Measurements from ENCODE around the gene C3orf80. TPM values are rescaled to one million over a fixed set of nuclear protein-coding genes. Genes with fewer than 3 reads are reported as not detected.

Gene C3orf80
- total RNA-seq, 1 experiment from 2014 or later, result 0.13 TPM

DNA sequence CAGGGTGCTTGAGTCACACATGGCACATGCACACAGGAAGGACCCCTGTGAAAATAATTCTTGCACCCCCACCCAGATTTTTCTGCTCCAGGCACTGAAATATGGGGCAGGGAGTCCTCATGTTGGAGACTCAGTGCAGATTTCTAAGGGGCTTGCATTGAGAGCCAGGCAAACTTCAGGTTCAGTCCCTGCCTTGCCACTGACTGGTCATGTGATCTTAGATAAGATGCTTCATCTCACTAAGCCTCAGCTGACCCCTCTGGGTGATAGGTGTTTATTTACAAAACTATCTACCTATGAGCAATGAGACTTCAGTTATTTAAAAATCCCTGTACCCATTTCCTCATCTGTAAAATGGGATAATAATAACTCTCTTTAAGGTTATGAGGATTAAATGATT lies 30.1 kb upstream of the C3orf80 start:
- Histone ChIP-seq H2AK5ac (ENCODE audit: insufficient read length, low read length) (no peak overlapping the region), H3K18ac (ENCODE audit: insufficient read length, low read depth, low read length) (no peak overlapping the region), H3K14ac (ENCODE audit: insufficient read depth, low read length) (no peak overlapping the region), H3K27ac (ENCODE audit: insufficient read length, low read depth, low read length) (no peak overlapping the region), H4K8ac (replicated peaks; ENCODE audit: insufficient read length, low read depth, low read length) (no peak overlapping the region), H3K4me2 (ENCODE audit: insufficient read depth, insufficient read length, low read length) (no peak overlapping the region), H3K4me1 (ENCODE audit: insufficient read depth, low read length) (no peaks in the 10 kb centered on the region), H3K27me3 (ENCODE audit: insufficient read depth, low read length) (no peaks in the 10 kb centered on the region), H3K23me2 (ENCODE audit: insufficient read length, low read depth, low read length, poor library complexity, severe bottlenecking) (no peaks in the 10 kb centered on the region), H3K9ac (ENCODE audit: extremely low read depth, insufficient read length, low read length) (no peak overlapping the region), H3K4ac (ENCODE audit: low read depth, low read length) (no peak overlapping the region), H2BK120ac (ENCODE audit: low read depth, low read length, poor library complexity, severe bottlenecking) (no peak overlapping the region), H2BK5ac (ENCODE audit: insufficient read length, low read length) (no peak overlapping the region), H2BK20ac (ENCODE audit: low read depth, low read length, poor library complexity, severe bottlenecking) (no peak overlapping the region), H3K9me3 (ENCODE audit: control insufficient read depth, low read depth, low read length) (no peaks in the 10 kb centered on the region), H3K79me1 (ENCODE audit: insufficient read depth, low read depth, low read length, poor library complexity, severe bottlenecking) (no peaks in the 10 kb centered on the region), H3K56ac (ENCODE audit: insufficient read length, low read depth, low read length) (no peak overlapping the region), H2AFZ (ENCODE audit: low read length) (no peak overlapping the region), H4K20me1 (ENCODE audit: control insufficient read depth, insufficient read depth, insufficient read length) (no peaks in the 10 kb centered on the region), H4K5ac (ENCODE audit: insufficient read length, low read depth, low read length) (no peak overlapping the region), H2BK15ac (ENCODE audit: low read depth, low read length) (no peak overlapping the region), H3K23ac (ENCODE audit: insufficient read length, low read depth, low read length) (no peak overlapping the region), H3K79me2 (ENCODE audit: insufficient read depth, low read length) (no peaks in the 10 kb centered on the region), H4K91ac (ENCODE audit: insufficient read length, low read depth, low read length) (no peak overlapping the region), H2BK12ac (ENCODE audit: insufficient read length, low read depth, low read length) (no peak overlapping the region), H3T11ph (ENCODE audit: low read length) (no peak overlapping the region)
- Mint-ChIP-seq H3K4me3 (no peak overlapping the region), H3K9me3 (no peaks in the 10 kb centered on the region), H3K36me3 (ENCODE audit: insufficient read depth in 1 of 3, low read depth in 3 of 3) (no peaks in the 10 kb centered on the region), H3K4me1 (no peaks in the 10 kb centered on the region), H3K27me3 (ENCODE audit: low read depth) (no peaks in the 10 kb centered on the region; the same call in 1 of the 2 replicates), H3K27ac (no peak overlapping the region)
- DNase-seq, result no peak
- TF ChIP-seq CTCF (conservative IDR thresholded peaks at IDR 0.05), result no peak
